HCT116 (cell line): ENCODE measurements around the gene VSTM1. TPM values are rescaled to one million over a fixed set of nuclear protein-coding genes. Genes with fewer than 3 reads are reported as not detected.

Experiments
- ATAC-seq: fragments of 200-7000 bp; cut with Tn5 transposase; 2 replicates; pipeline ENCODE4 v1.9.1; 2020; ENCODE audit warnings: mild to moderate bottlenecking, moderate library complexity
- BruUV-seq: library from RNA; stranded (reverse); fragments of 400-500 nt; replicated peaks from 2 replicates; lab custom pipeline; 2021; lab: Mats Ljungman, UMichigan
- CTCF ChIA-PET: fragments of 300-600 bp; sonication (Branson Sonifier 250); formaldehyde crosslinking; loops from one replicate; lab custom pipeline; 2021; ENCODE audit warnings: antibody characterized with exemption; lab: Charles Lee
- POLR2A ChIA-PET: fragments of 300-600, 350-600 bp; sonication (Branson Sonifier 250); formaldehyde crosslinking; loops from one replicate; lab custom pipeline; 2021; ENCODE audit warnings: antibody characterized with exemption; lab: Charles Lee
- RAD21 ChIA-PET, 2 experiments: fragments of 300-600 bp; sonication (Branson Sonifier 250); formaldehyde crosslinking; loops; one replicate each; lab custom pipeline; 2023; ENCODE audit warnings: low total read pairs in 2 of 2; ENCODE audit not compliant: uncharacterized antibody in 2 of 2, unreplicated experiment in 2 of 2, low non-redundant PET in 1 of 2; lab: Charles Lee
- DNase-seq: peaks from one replicate; pipeline ENCODE4 v3.0.0-alpha.2; 2010; ENCODE audit warnings: low read depth, low spot score
- H2AFZ ChIP-seq: fragments of 200-600 bp; shearing (Covaris generic), sonication (generic); 2 replicates; pipeline ENCODE4 v1.6.1; 2017; ENCODE audit warnings: low read depth, mixed run types, mixed read lengths, antibody characterized with exemption, low read length; ENCODE audit not compliant: poor library complexity, severe bottlenecking
- H3K27ac ChIP-seq: 2 replicates; pipeline ENCODE4 v1.5.1; 2012; ENCODE audit warnings: low read depth, low read length
- H3K27me3 ChIP-seq: fragments of 200-600 bp; sonication (generic); 2 replicates; pipeline ENCODE4 v1.6.1; 2016; ENCODE audit warnings: mixed run types, low read length, mixed read lengths; ENCODE audit not compliant: insufficient read depth
- H3K36me3 ChIP-seq, 2 experiments: fragments of 200-500 bp in 1 of 2; fragments of 200-600 bp in 1 of 2; sonication (Bioruptor generic) in 1 of 2; sonication (generic) in 1 of 2; 2 replicates each; pipeline versions ENCODE4 v1.5.1 to v1.6.1; 2014 to 2016; ENCODE audit warnings: low read length in 2 of 2, inconsistent platforms in 1 of 2, mixed read lengths in 1 of 2, mixed run types in 1 of 2; ENCODE audit not compliant: insufficient read depth in 2 of 2, control insufficient read depth in 1 of 2
- H3K4me1 ChIP-seq, 2 experiments: fragments of 200-600 bp in 1 of 2; sonication (generic) in 1 of 2; 2 replicates each; pipeline versions ENCODE4 v1.5.1 to v1.6.1; 2012 to 2017; ENCODE audit warnings: low read length in 2 of 2, inconsistent platforms in 1 of 2, mild to moderate bottlenecking in 1 of 2, mixed read lengths in 1 of 2, mixed run types in 1 of 2, moderate library complexity in 1 of 2; ENCODE audit not compliant: insufficient read depth in 2 of 2, control insufficient read depth in 1 of 2
- H3K4me2 ChIP-seq: fragments of 200-600 bp; sonication (generic); 2 replicates; pipeline ENCODE4 v1.6.1; 2017; ENCODE audit warnings: mixed run types, low read length, mixed read lengths
- H3K4me3 ChIP-seq, 2 experiments: fragments of 200-600 bp in 1 of 2; sonication (generic) in 1 of 2; replicated peaks in 1 of 2; 2 replicates each; pipeline ENCODE4 v1.5.1; 2011 to 2016; ENCODE audit warnings: low read length in 2 of 2, control low read depth in 1 of 2, low read depth in 1 of 2, mild to moderate bottlenecking in 1 of 2, mixed read lengths in 1 of 2, mixed run types in 1 of 2
- H3K79me2 ChIP-seq: fragments of 200-600 bp; sonication (generic); 2 replicates; pipeline ENCODE4 v1.6.1; 2017; ENCODE audit warnings: mild to moderate bottlenecking, mixed run types, low read length, moderate library complexity, mixed read lengths; ENCODE audit not compliant: insufficient read depth
- H3K9ac ChIP-seq: fragments of 200-600 bp; sonication (generic); 2 replicates; pipeline ENCODE4 v1.6.1; 2016; ENCODE audit warnings: low read length, mixed read lengths
- H3K9me2 ChIP-seq: fragments of 200-600 bp; sonication (generic), shearing (Covaris generic); 2 replicates; pipeline ENCODE4 v1.6.1; 2017; ENCODE audit warnings: mixed run types, mild to moderate bottlenecking, moderate library complexity; ENCODE audit not compliant: insufficient read depth
- H3K9me3 ChIP-seq, 2 experiments: fragments of 200-500 bp in 1 of 2; fragments of 200-600 bp in 1 of 2; sonication (Bioruptor generic) in 1 of 2; sonication (generic) in 1 of 2; 2 replicates each; pipeline ENCODE4 v1.6.1; 2014 to 2017; ENCODE audit warnings: low read length in 2 of 2, mixed read lengths in 2 of 2, inconsistent platforms in 1 of 2, low read depth in 1 of 2, mild to moderate bottlenecking in 1 of 2, mixed run types in 1 of 2, moderate library complexity in 1 of 2; ENCODE audit not compliant: control insufficient read depth in 1 of 2, insufficient read depth in 1 of 2
- H4K20me1 ChIP-seq: fragments of 200-600 bp; sonication (generic), shearing (Covaris generic); 2 replicates; pipeline ENCODE4 v1.6.1; 2017; ENCODE audit warnings: mixed run types, mild to moderate bottlenecking, moderate library complexity; ENCODE audit not compliant: insufficient read depth
- CEBPB ChIP-seq: IDR thresholded peaks from 2 replicates; pipeline ENCODE4 v1.6.1; 2012; ENCODE audit warnings: low read depth
- EGR1 ChIP-seq: IDR thresholded peaks from 2 replicates; pipeline ENCODE4 v1.6.1; 2012; ENCODE audit warnings: low read depth
- POLR2A ChIP-seq: IDR thresholded peaks from 2 replicates; pipeline ENCODE4 v1.7.0; 2011; ENCODE audit warnings: borderline replicate concordance; ENCODE audit not compliant: insufficient read depth, insufficient read length; ENCODE audit errors: extremely low read depth
- POLR2AphosphoS5 ChIP-seq: IDR thresholded peaks from 2 replicates; pipeline ENCODE4 v1.6.1; 2011; ENCODE audit warnings: mild to moderate bottlenecking, low read depth, low read length, moderate library complexity
- SRF ChIP-seq: IDR thresholded peaks from 2 replicates; pipeline ENCODE4 v1.6.1; 2012; ENCODE audit warnings: low read depth
- intact Hi-C: fragments of 100-400 bp; cut with micrococcal nuclease; formaldehyde crosslinking; loops from 2 replicates; pipeline ENCODE4 v1.10.0; 2022
- total RNA-seq: library from RNA; stranded (reverse); gene quantifications from one replicate; pipeline ENCODE4 v1.2.1, GENCODE V29; 2021; ENCODE audit not compliant: unreplicated experiment
- TF ChIP-seq, protein P1 (sequence below), 3 experiments: fragments of 200-600 bp in 1 of 3; sonication (generic) in 1 of 3; IDR thresholded peaks in 2 of 3; conservative IDR thresholded peaks in 1 of 3; 2 replicates each; pipeline ENCODE4 v1.5.1; 2012 to 2017; ENCODE audit warnings: low read depth in 2 of 3, low read length in 2 of 3, antibody characterized with exemption in 1 of 3, borderline replicate concordance in 1 of 3, control low read depth in 1 of 3, mild to moderate bottlenecking in 1 of 3, mixed read lengths in 1 of 3, mixed run types in 1 of 3, moderate library complexity in 1 of 3; ENCODE audit not compliant: insufficient read depth in 1 of 3

The VSTM1 gene
- total RNA-seq, 1 experiment from 2014 or later: not detected

DNA sequence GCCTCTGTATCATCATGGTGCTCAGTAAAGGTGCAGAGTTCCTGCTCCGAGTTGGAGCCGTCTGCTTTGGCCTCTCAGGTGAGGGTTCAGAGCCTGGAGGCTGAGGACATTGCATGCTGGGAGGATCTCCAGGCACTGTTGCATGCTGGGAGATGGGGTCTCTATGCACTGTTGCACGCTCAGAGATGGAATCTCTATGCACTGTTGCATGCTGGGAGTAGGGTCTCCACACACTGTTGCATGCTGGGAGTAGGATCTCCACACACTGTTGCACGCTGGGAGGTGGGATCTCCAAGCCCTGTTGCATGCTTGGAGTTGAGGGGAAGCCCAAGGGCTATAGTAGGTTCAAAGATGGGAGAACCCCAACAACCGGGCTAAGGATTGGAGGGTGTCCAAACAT, 64.0 kb downstream of the VSTM1 start:
- H3K4me1 ChIP-seq: peaks cover 2 to 5% of the 10 kb centered on the region in 2 experiments; a peak in 2 of 4 replicates

DNA sequence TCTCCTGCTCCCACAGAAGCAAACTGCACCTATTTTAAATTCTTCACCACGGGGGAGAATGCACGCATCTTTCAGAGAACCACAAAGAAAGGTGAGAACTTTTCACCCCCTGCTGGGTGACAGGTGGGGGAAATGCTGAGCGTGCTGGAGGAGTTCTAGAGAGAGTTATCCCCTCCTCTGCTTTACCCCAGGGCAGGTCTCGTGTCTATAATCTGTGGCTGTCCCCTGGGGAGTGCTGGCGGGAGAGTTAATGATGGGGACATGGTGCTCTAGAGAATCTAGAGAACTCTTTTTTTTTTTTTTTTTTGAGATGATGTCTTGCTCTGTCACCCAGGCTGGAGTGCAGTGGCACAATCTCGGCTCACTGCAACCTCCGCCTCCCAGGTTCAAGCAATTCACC, 65.5 kb downstream of the VSTM1 start:
- no peaks in the 10 kb centered on the region for H3K9me2 ChIP-seq
- no peak overlapping the region for H2AFZ ChIP-seq
- H3K4me1 ChIP-seq: peaks cover 2 to 10% of the 10 kb centered on the region in 2 experiments; a peak in 2 of 4 replicates
- ChIA-PET POLR2A (no interaction called here), RAD21 (no interaction called here), CTCF (no interaction called here)
- H3K9ac ChIP-seq: no peak overlapping the region
- DNase-seq: no peak
- BruUV-seq: no TSS peak
- H3K9me3 ChIP-seq: no peaks in the 10 kb centered on the region
- no peaks in the 10 kb centered on the region for H4K20me1 ChIP-seq
- no peak overlapping the region for H3K27ac ChIP-seq
- intact Hi-C loops: no loop called here
- no peaks in the 10 kb centered on the region for H3K36me3 ChIP-seq
- no peak overlapping the region for H3K4me2 ChIP-seq
- TF ChIP-seq, protein P1, sequence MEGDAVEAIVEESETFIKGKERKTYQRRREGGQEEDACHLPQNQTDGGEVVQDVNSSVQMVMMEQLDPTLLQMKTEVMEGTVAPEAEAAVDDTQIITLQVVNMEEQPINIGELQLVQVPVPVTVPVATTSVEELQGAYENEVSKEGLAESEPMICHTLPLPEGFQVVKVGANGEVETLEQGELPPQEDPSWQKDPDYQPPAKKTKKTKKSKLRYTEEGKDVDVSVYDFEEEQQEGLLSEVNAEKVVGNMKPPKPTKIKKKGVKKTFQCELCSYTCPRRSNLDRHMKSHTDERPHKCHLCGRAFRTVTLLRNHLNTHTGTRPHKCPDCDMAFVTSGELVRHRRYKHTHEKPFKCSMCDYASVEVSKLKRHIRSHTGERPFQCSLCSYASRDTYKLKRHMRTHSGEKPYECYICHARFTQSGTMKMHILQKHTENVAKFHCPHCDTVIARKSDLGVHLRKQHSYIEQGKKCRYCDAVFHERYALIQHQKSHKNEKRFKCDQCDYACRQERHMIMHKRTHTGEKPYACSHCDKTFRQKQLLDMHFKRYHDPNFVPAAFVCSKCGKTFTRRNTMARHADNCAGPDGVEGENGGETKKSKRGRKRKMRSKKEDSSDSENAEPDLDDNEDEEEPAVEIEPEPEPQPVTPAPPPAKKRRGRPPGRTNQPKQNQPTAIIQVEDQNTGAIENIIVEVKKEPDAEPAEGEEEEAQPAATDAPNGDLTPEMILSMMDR (IDR thresholded peaks at IDR 0.05 in 2 of 3, conservative IDR thresholded peaks at IDR 0.05 in 1 of 3; ENCODE audit: borderline replicate concordance in 1 of 3, insufficient read depth in 1 of 3, low read depth in 2 of 3, low read length in 2 of 3): no peak
- TF ChIP-seq SRF (no peak), EGR1 (no peak), POLR2A (no peak), CEBPB (no peak)
- no peak overlapping the region for H3K4me3 ChIP-seq
- no peak for ATAC-seq
- H3K27me3 ChIP-seq: no peaks in the 10 kb centered on the region
- H3K79me2 ChIP-seq: no peaks in the 10 kb centered on the region

More for the DNA sequence above, 64.0 kb downstream of the VSTM1 start:
- Histone ChIP-seq H3K4me2 (no peak overlapping the region), H4K20me1 (no peaks in the 10 kb centered on the region), H2AFZ (no peak overlapping the region), H3K27me3 (no peaks in the 10 kb centered on the region), H3K36me3 (no peaks in the 10 kb centered on the region), H3K79me2 (no peaks in the 10 kb centered on the region), H3K9me2 (no peaks in the 10 kb centered on the region), H3K9ac (no peak overlapping the region), H3K9me3 (no peaks in the 10 kb centered on the region), H3K27ac (no peak overlapping the region), H3K4me3 (no peak overlapping the region)
- ATAC-seq (no peak), DNase-seq (no peak)
- CTCF ChIA-PET: no interaction called here
- intact Hi-C loops: no loop called here
- no TSS peak for BruUV-seq
- TF ChIP-seq CEBPB (no peak), POLR2AphosphoS5 (no peak), POLR2A (no peak)
- POLR2A ChIA-PET: no interaction called here
- RAD21 ChIA-PET: no interaction called here
